ENCODE data around the gene CELA1. TPM values are rescaled to one million over a fixed set of nuclear protein-coding genes. Genes with fewer than 3 reads are reported as not detected.

Gene CELA1
- total and polyA plus RNA-seq, 8 donors, result not detected

DNA sequence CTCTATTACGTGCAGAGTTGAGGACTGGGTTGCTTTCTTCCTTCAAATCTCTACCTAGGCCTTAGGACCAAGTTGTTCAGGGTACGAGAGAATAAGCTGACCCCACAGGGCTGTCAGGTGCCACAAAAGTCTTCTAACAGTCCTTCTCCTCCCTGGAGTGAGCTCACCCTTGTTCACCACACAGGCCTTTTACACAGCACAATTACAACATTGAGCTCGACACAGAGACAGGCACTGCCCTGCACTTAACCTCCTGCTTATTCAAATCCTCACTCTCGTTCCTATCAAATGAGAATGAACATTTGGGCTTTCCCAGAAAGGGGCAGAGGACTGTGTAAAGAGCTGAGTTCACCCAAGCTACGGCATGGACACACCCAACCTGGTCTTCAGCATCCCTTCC is 42.4 kb upstream of the CELA1 start:
- no peak for DNase-seq
- H3K4me1 ChIP-seq, result peaks cover 0 to 65% (median 37%) of the 10 kb centered on the region in 4 donors
- H3K27me3 ChIP-seq, result peaks cover 0 to 34% (median 9%) of the 10 kb centered on the region in 3 donors
- intact Hi-C loops (cut with DNase I; ENCODE audit: low total_unique reads), result no loop called here
- H3K27ac ChIP-seq, result peak overlapping the region in 4 of 5 donors; percentile 28 to 87 (median 68)
- 68 to 82% (median 72%) methylated on average over 5 of the region's 5 CpGs for WGBS, 5 donors
- H3K4me3 ChIP-seq, result no peak overlapping the region
- H3K9me3 ChIP-seq, result no peaks in the 10 kb centered on the region
- peaks cover 0 to 3% (median 0%) of the 10 kb centered on the region in 4 donors for H3K36me3 ChIP-seq
- TF ChIP-seq POLR2A (IDR thresholded peaks at IDR 0.05) (no peak), POLR2AphosphoS5 (IDR thresholded peaks at IDR 0.05) (no peak), EP300 (IDR thresholded peaks at IDR 0.05) (no peak)
- TF ChIP-seq, protein P1, sequence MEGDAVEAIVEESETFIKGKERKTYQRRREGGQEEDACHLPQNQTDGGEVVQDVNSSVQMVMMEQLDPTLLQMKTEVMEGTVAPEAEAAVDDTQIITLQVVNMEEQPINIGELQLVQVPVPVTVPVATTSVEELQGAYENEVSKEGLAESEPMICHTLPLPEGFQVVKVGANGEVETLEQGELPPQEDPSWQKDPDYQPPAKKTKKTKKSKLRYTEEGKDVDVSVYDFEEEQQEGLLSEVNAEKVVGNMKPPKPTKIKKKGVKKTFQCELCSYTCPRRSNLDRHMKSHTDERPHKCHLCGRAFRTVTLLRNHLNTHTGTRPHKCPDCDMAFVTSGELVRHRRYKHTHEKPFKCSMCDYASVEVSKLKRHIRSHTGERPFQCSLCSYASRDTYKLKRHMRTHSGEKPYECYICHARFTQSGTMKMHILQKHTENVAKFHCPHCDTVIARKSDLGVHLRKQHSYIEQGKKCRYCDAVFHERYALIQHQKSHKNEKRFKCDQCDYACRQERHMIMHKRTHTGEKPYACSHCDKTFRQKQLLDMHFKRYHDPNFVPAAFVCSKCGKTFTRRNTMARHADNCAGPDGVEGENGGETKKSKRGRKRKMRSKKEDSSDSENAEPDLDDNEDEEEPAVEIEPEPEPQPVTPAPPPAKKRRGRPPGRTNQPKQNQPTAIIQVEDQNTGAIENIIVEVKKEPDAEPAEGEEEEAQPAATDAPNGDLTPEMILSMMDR (IDR thresholded peaks at IDR 0.05), result no peak

DNA sequence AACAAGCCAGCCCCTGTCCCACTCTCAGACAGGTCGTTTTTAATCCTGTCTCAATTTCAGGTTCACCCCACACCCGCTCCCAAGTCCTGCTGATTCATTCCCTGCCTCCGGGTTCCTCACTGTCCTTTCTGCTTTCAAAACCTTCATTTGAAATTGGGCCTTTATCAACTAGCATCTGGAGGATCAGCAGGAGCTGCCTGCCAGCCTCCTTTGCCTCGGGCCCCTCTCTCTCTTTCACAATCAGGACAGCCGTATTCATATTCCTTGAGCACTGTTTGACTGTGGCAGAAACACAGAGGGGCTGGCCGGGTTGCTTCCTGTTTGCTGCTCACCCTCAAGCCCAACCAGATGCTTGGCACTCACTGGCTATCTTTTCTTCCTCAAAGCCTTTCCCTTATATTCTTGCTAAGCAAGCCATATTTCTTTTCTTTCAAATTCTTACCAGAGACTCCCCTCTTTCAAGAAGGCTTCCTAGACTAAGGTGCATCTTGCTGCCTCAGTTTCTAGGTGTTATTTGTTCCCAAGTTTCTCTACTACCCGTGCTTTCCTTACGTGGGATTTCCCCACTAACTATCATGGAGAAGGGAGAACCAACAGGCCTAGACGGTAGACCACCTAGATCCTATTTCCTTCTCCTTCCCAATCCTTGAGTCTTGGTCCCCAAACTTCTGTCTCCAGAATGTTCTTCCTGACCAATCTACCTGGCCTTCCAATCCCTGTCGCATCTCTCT is 41.8 kb upstream of the CELA1 start:
- TF ChIP-seq POLR2A (IDR thresholded peaks at IDR 0.05) (no peak), EP300 (IDR thresholded peaks at IDR 0.05) (no peak), POLR2AphosphoS5 (IDR thresholded peaks at IDR 0.05) (no peak)
- TF ChIP-seq, protein P1 (IDR thresholded peaks at IDR 0.05), result no peak
- no peaks in the 10 kb centered on the region for H3K9me3 ChIP-seq
- peaks cover 0 to 7% (median 0%) of the 10 kb centered on the region in 4 donors for H3K36me3 ChIP-seq
- DNase-seq, result peak in 1 of 2 donors; percentile 55
- peak overlapping the region in 4 of 5 donors; percentile 28 to 87 (median 68) for H3K27ac ChIP-seq
- H3K4me1 ChIP-seq, result peaks cover 0 to 59% (median 36%) of the 10 kb centered on the region in 4 donors
- H3K27me3 ChIP-seq, result peaks cover 0 to 28% (median 9%) of the 10 kb centered on the region in 3 donors
- H3K4me3 ChIP-seq, result no peak overlapping the region
- WGBS, 5 donors, result 50 to 58% (median 56%) methylated on average over 10 of the region's 10 CpGs
- intact Hi-C loops (cut with DNase I; ENCODE audit: low total_unique reads), result no loop called here

DNA sequence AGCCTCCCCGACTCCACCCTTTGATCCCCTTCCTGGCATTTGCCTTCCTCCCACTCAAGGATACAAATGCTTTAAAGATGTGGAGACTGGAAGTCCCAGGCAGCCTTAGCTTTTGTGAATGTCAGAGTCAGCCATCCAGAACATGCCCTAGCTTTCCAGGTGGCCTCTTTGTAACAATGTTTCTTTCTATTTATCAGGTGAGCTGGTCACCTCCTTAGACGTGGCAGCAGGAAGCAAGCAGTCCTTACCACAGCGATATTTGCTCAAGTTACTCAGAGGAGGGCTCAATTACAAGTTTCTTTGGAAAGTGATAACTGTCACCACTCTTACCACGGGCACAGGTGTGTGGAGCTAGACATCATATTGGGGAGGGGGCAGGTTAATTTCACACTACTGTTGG is 39.9 kb upstream of the CELA1 start:
- Histone ChIP-seq H3K27ac (peak overlapping the region; percentile 49 to 87 (median 79)), H3K36me3 (peaks cover 0 to 25% (median 6%) of the 10 kb centered on the region in 4 donors), H3K9me3 (no peaks in the 10 kb centered on the region), H3K27me3 (peaks cover 0 to 12% (median 1%) of the 10 kb centered on the region in 3 donors), H3K4me1 (peaks cover 0 to 40% (median 22%) of the 10 kb centered on the region in 4 donors), H3K4me3 (no peak overlapping the region)
- intact Hi-C loops (cut with DNase I; ENCODE audit: low total_unique reads), result no loop called here
- TF ChIP-seq POLR2AphosphoS5 (IDR thresholded peaks at IDR 0.05), result peak in 2 of 3 donors; percentile 51 to 68
- no peak for TF ChIP-seq EP300 (IDR thresholded peaks at IDR 0.05)
- DNase-seq, result peak in 1 of 2 donors; percentile 82
- WGBS, 5 donors, result 29 to 52% (median 38%) methylated on average over 4 of the region's 4 CpGs

GRCh38 chr12:51383269-51383905 is 36.9 kb upstream of the CELA1 start:
- TF ChIP-seq POLR2AphosphoS5 (IDR thresholded peaks at IDR 0.05) (no peak), POLR2A (IDR thresholded peaks at IDR 0.05) (no peak), EP300 (IDR thresholded peaks at IDR 0.05) (no peak)
- TF ChIP-seq, protein P1 (IDR thresholded peaks at IDR 0.05), result no peak
- H3K27ac ChIP-seq, result no peak overlapping the region
- intact Hi-C loops (cut with DNase I; ENCODE audit: low total_unique reads), result no loop called here

More at GRCh38 chr12:51383269-51383905, 36.9 kb upstream of the CELA1 start:
- Histone ChIP-seq H3K4me1 (peaks cover 0 to 14% (median 5%) of the 10 kb centered on the region in 4 donors), H3K4me3 (no peak overlapping the region), H3K9me3 (no peaks in the 10 kb centered on the region), H3K36me3 (peaks cover 0 to 48% (median 22%) of the 10 kb centered on the region in 4 donors), H3K27me3 (no peaks in the 10 kb centered on the region)
- DNase-seq, result no peak
- WGBS, 5 donors, result 65 to 84% (median 66%) methylated on average over 6 of the region's 6 CpGs
